T-helper 2 cell treated with Interferon-gamma antibody and Interleukin-4, amounts not matched to agents 100 ng/mL and 5 ng/mL, for 36 hours (primary cell): ENCODE measurements around the gene NTM. TPM values are rescaled to one million over a fixed set of nuclear protein-coding genes. Genes with fewer than 3 reads are reported as not detected.

Source experiments
- intact Hi-C: fragments of 100-400 bp; cut with micrococcal nuclease; formaldehyde crosslinking; loops from one replicate; pipeline ENCODE4 v1.15.1; 2023
- total RNA-seq: library from RNA; stranded (reverse); gene quantifications from 2 replicates; pipeline ENCODE4 v1.2.3, GENCODE V29; 2022

NTM gene
- total RNA-seq, 1 donor from 2014 or later: not detected

- intact Hi-C loops: no loop called here
Observed at GRCh38 chr11:131934006-131934405, 563.6 kb downstream of the NTM start.

GRCh38 chr11:131938351-131938751 is 567.9 kb downstream of the NTM start:
- intact Hi-C loops: no loop called here

- intact Hi-C loops: no loop called here
Observed at GRCh38 chr11:131940126-131940525, 569.7 kb downstream of the NTM start.

- intact Hi-C loops: no loop called here
Observed at GRCh38 chr11:131942878-131943277, 572.5 kb downstream of the NTM start.

GRCh38 chr11:131943295-131943694 is 572.9 kb downstream of the NTM start:
- intact Hi-C loops: no loop called here

- intact Hi-C loops: no loop called here
Observed at GRCh38 chr11:131944736-131945135, 574.3 kb downstream of the NTM start.

GRCh38 chr11:131945706-131946105 is 575.3 kb downstream of the NTM start:
- intact Hi-C loops: no loop called here

GRCh38 chr11:131947511-131947910 is 577.1 kb downstream of the NTM start:
- intact Hi-C loops: no loop called here

GRCh38 chr11:131951121-131951520 is 580.7 kb downstream of the NTM start:
- intact Hi-C loops: no loop called here

GRCh38 chr11:131954146-131954545 is 583.7 kb downstream of the NTM start:
- intact Hi-C loops: no loop called here

GRCh38 chr11:131955904-131956303 is 585.5 kb downstream of the NTM start:
- intact Hi-C loops: no loop called here

GRCh38 chr11:131957201-131957600 is 586.8 kb downstream of the NTM start:
- intact Hi-C loops: no loop called here

- intact Hi-C loops: no loop called here
Observed at GRCh38 chr11:131957875-131958274, 587.5 kb downstream of the NTM start.

- intact Hi-C loops: no loop called here
Observed at GRCh38 chr11:131962818-131963217, 592.4 kb downstream of the NTM start.

GRCh38 chr11:131964698-131965483 is 594.5 kb downstream of the NTM start:
- intact Hi-C loops: no loop called here

GRCh38 chr11:131965504-131965903 is 595.1 kb downstream of the NTM start:
- intact Hi-C loops: no loop called here

GRCh38 chr11:131966667-131967066 is 596.3 kb downstream of the NTM start:
- intact Hi-C loops: no loop called here

- intact Hi-C loops: no loop called here
Observed at GRCh38 chr11:131969261-131969660, 598.8 kb downstream of the NTM start.

GRCh38 chr11:131973061-131973460 is 602.6 kb downstream of the NTM start:
- intact Hi-C loops: no loop called here

- intact Hi-C loops: no loop called here
Observed at GRCh38 chr11:131975619-131976018, 605.2 kb downstream of the NTM start.

- intact Hi-C loops: no loop called here
Observed at GRCh38 chr11:131976021-131976420, 605.6 kb downstream of the NTM start.

GRCh38 chr11:131977231-131977630 is 606.8 kb downstream of the NTM start:
- intact Hi-C loops: no loop called here

- intact Hi-C loops: no loop called here
Observed at GRCh38 chr11:131977854-131978253, 607.4 kb downstream of the NTM start.
